Neural cell (in vitro differentiated cells): ENCODE results near the gene ERGIC2. TPM values are rescaled to one million over a fixed set of nuclear protein-coding genes. Genes with fewer than 3 reads are reported as not detected.

Experiments used
- H2AFZ ChIP-seq: fragments of 200-600, 300-800 bp; sonication (generic), shearing (Covaris generic); 2 replicates; pipeline ENCODE4 v1.6.0; 2014; ENCODE audit warnings: low read depth, mild to moderate bottlenecking, antibody characterized with exemption, low read length, moderate library complexity
- H3F3A ChIP-seq: fragments of 200-600 bp; shearing (Covaris generic); 2 replicates; pipeline ENCODE4 v1.6.1; 2016; ENCODE audit warnings: mild to moderate bottlenecking, moderate library complexity, mixed read lengths, antibody characterized with exemption, low read length; ENCODE audit not compliant: insufficient read depth, poor library complexity, severe bottlenecking
- H3K27ac ChIP-seq: fragments of 200-600, 300-800 bp; sonication (generic), shearing (Covaris generic); 2 replicates; pipeline ENCODE4 v1.5.1; 2014; ENCODE audit warnings: mild to moderate bottlenecking, low read length, moderate library complexity
- H3K27me3 ChIP-seq: fragments of 300-800, 200-600 bp; sonication (generic), shearing (Covaris generic); 2 replicates; pipeline ENCODE4 v1.6.0; 2014; ENCODE audit warnings: mild to moderate bottlenecking, low read depth, low read length, moderate library complexity; ENCODE audit not compliant: insufficient read depth
- H3K36me3 ChIP-seq: fragments of 300-800, 200-600 bp; sonication (generic), shearing (Covaris generic); 2 replicates; pipeline ENCODE4 v1.5.1; 2014; ENCODE audit warnings: mild to moderate bottlenecking, antibody characterized with exemption, low read length, moderate library complexity; ENCODE audit not compliant: insufficient read depth
- H3K4me2 ChIP-seq: fragments of 300-800, 200-600 bp; sonication (generic), shearing (Covaris generic); 2 replicates; pipeline ENCODE4 v1.6.0; 2014; ENCODE audit warnings: mild to moderate bottlenecking, low read length
- H3K4me3 ChIP-seq: fragments of 300-800, 200-600 bp; sonication (generic), shearing (Covaris generic); 2 replicates; pipeline ENCODE4 v1.5.1; 2014; ENCODE audit warnings: mild to moderate bottlenecking, low read length, moderate library complexity
- H3K79me2 ChIP-seq: fragments of 200-600 bp; shearing (Covaris generic); replicated peaks from 2 replicates; pipeline ENCODE4 v1.6.0; 2014; ENCODE audit warnings: mild to moderate bottlenecking, low read length, moderate library complexity; ENCODE audit not compliant: insufficient read depth
- H3K9ac ChIP-seq: fragments of 300-800, 200-600 bp; sonication (generic), shearing (Covaris generic); 2 replicates; pipeline ENCODE4 v1.6.1; 2016; ENCODE audit warnings: mild to moderate bottlenecking, low read length, mixed read lengths
- H3K9me2 ChIP-seq: fragments of 200-600 bp; shearing (Covaris generic); 2 replicates; pipeline ENCODE4 v1.6.1; 2016; ENCODE audit warnings: mild to moderate bottlenecking, low read length, mixed read lengths; ENCODE audit not compliant: insufficient read depth
- H3K9me3 ChIP-seq: fragments of 200-600, 300-800 bp; sonication (generic), shearing (Covaris generic); 2 replicates; pipeline ENCODE4 v1.6.1; 2016; ENCODE audit warnings: mild to moderate bottlenecking, mixed run types, low read length, moderate library complexity, mixed read lengths
- H4K20me1 ChIP-seq: fragments of 200-600 bp; shearing (Covaris generic); 2 replicates; pipeline ENCODE4 v1.6.1; 2016; ENCODE audit warnings: mild to moderate bottlenecking, mixed run types; ENCODE audit not compliant: insufficient read depth
- CTCF ChIP-seq: fragments of 450-650 bp; IDR thresholded peaks from 2 replicates; pipeline ENCODE4 v1.5.1; 2014; ENCODE audit warnings: antibody characterized with exemption, mild to moderate bottlenecking, moderate library complexity; ENCODE audit not compliant: poor library complexity, severe bottlenecking
- EP300 ChIP-seq: fragments of 450-650 bp; conservative IDR thresholded peaks from 2 replicates; pipeline ENCODE4 v1.6.1; 2014; ENCODE audit warnings: antibody characterized with exemption, mild to moderate bottlenecking, moderate library complexity; ENCODE audit not compliant: poor library complexity, severe bottlenecking
- EZH2 ChIP-seq: fragments of 200-600, 300-800 bp; shearing (Covaris generic), sonication (generic); IDR thresholded peaks from 2 replicates; pipeline ENCODE4 v1.6.1; 2014; ENCODE audit warnings: antibody characterized with exemption, low read length, borderline replicate concordance, mild to moderate bottlenecking; ENCODE audit not compliant: insufficient read depth, poor library complexity, severe bottlenecking
- MXI1 ChIP-seq: fragments of 450-650 bp; conservative IDR thresholded peaks from 2 replicates; pipeline ENCODE4 v1.6.1; 2014; ENCODE audit warnings: antibody characterized with exemption, mild to moderate bottlenecking; ENCODE audit not compliant: poor library complexity, severe bottlenecking
- POLR2AphosphoS5 ChIP-seq: IDR thresholded peaks from 2 replicates; pipeline ENCODE4 v1.6.1; 2012
- RAD21 ChIP-seq: fragments of 450-650 bp; conservative IDR thresholded peaks from 2 replicates; pipeline ENCODE4 v1.6.1; 2014; ENCODE audit warnings: antibody characterized with exemption, mild to moderate bottlenecking, moderate library complexity
- REST ChIP-seq: IDR thresholded peaks from 2 replicates; pipeline ENCODE4 v1.6.1; 2012; ENCODE audit warnings: borderline replicate concordance
- SMC3 ChIP-seq: fragments of 450-650 bp; conservative IDR thresholded peaks from 2 replicates; pipeline ENCODE4 v1.6.1; 2014; ENCODE audit warnings: antibody characterized with exemption, mild to moderate bottlenecking, moderate library complexity; ENCODE audit not compliant: poor library complexity
- TAF1 ChIP-seq: IDR thresholded peaks from 2 replicates; pipeline ENCODE4 v1.6.1; 2012; ENCODE audit warnings: low read depth
- polyA plus RNA-seq: library from polyadenylated mRNA; depleted of rRNA; stranded (reverse); fragments of >200 nt; gene quantifications from 2 replicates; pipeline ENCODE4 v1.2.3, GENCODE V29; 2014

ERGIC2 gene
- polyA plus RNA-seq, 1 donor from 2014 or later, result 106 TPM

- Histone ChIP-seq H3K36me3 (no peaks in the 10 kb centered on the region), H2AFZ (no peak overlapping the region), H3K79me2 (no peaks in the 10 kb centered on the region), H3K4me3 (no peak overlapping the region), H3K9ac (no peak overlapping the region), H3K9me3 (no peaks in the 10 kb centered on the region), H3K4me2 (no peak overlapping the region), H3K27ac (no peak overlapping the region), H4K20me1 (no peaks in the 10 kb centered on the region), H3K27me3 (no peaks in the 10 kb centered on the region), H3K9me2 (no peaks in the 10 kb centered on the region), H3F3A (no peaks in the 10 kb centered on the region)
- no peak for TF ChIP-seq SMC3
- TF ChIP-seq RAD21, result no peak
- TF ChIP-seq EP300, result no peak
- TF ChIP-seq REST, result no peak
- no peak for TF ChIP-seq MXI1
- TF ChIP-seq TAF1, result no peak
- TF ChIP-seq CTCF, result no peak
- no peak for TF ChIP-seq POLR2AphosphoS5
- TF ChIP-seq EZH2, result no peak
Observed at GRCh38 chr12:29329411-29329810, 51.6 kb downstream of the ERGIC2 start.

GRCh38 chr12:29322157-29322556 lies 58.8 kb downstream of the ERGIC2 start:
- H3K9me2 ChIP-seq, result no peaks in the 10 kb centered on the region

More at GRCh38 chr12:29322157-29322556, 58.8 kb downstream of the ERGIC2 start:
- no peak for TF ChIP-seq CTCF
- no peak for TF ChIP-seq TAF1
- TF ChIP-seq RAD21, result no peak
- no peak for TF ChIP-seq REST
- no peak for TF ChIP-seq SMC3
- TF ChIP-seq EP300, result no peak
- TF ChIP-seq EZH2, result no peak
- TF ChIP-seq MXI1, result no peak
- no peak for TF ChIP-seq POLR2AphosphoS5
- no peaks in the 10 kb centered on the region for H4K20me1 ChIP-seq
- H3K27ac ChIP-seq, result no peak overlapping the region
- no peaks in the 10 kb centered on the region for H3K79me2 ChIP-seq
- H3K9me3 ChIP-seq, result no peaks in the 10 kb centered on the region
- H3K4me3 ChIP-seq, result no peak overlapping the region
- peaks cover 6% of the 10 kb centered on the region for H3F3A ChIP-seq
- H3K36me3 ChIP-seq, result no peaks in the 10 kb centered on the region
- H3K4me2 ChIP-seq, result no peak overlapping the region
- H3K27me3 ChIP-seq, result no peaks in the 10 kb centered on the region
- H2AFZ ChIP-seq, result no peak overlapping the region
- H3K9ac ChIP-seq, result no peak overlapping the region
